GM18508 (cell line): Measurements from ENCODE around the gene BMP4.
"Not testable (repeated sequence)": the region's sequence is repeated elsewhere in the genome, so short reads cannot be mapped to it uniquely, and the experiment has no call there.

Source experiments
- ATAC-seq: cut with Tn5 transposase; IDR thresholded peaks from one replicate; pipeline ENCODE4 v1.9.1; 2021; ENCODE audit warnings: moderate number of reproducible peaks; ENCODE audit not compliant: insufficient read depth, unreplicated experiment

The BMP4 gene

GRCh38 chr14:53956427-53957201 is at the start of gene BMP4:
TSS of gene BMP4 (minus strand) at chr14:53956825. CDS start at chr14:53952222, 4,603 bp downstream.
- no peak for ATAC-seq

- ATAC-seq: no peak
Observed at GRCh38 chr14:54003064-54003463, 46.4 kb upstream of the BMP4 start.

- no peak for ATAC-seq
Observed at GRCh38 chr14:54002653-54003052, 46.0 kb upstream of the BMP4 start.

- no peak for ATAC-seq
Observed at GRCh38 chr14:54001189-54001878, 44.7 kb upstream of the BMP4 start.

- ATAC-seq: no peak
Observed at GRCh38 chr14:54000341-54000811, 43.8 kb upstream of the BMP4 start.

GRCh38 chr14:53999061-53999488 is 42.5 kb upstream of the BMP4 start:
- no peak for ATAC-seq

GRCh38 chr14:53996041-53996440 is 39.4 kb upstream of the BMP4 start:
- no peak for ATAC-seq

GRCh38 chr14:53993920-53994607 is 37.4 kb upstream of the BMP4 start:
- no peak for ATAC-seq

GRCh38 chr14:53990978-53991377 is 34.4 kb upstream of the BMP4 start:
- no peak for ATAC-seq

- not testable (repeated sequence) for ATAC-seq
Observed at GRCh38 chr14:53986718-53987117, 30.1 kb upstream of the BMP4 start.

GRCh38 chr14:53984958-53985357 is 28.3 kb upstream of the BMP4 start:
- ATAC-seq: not testable (repeated sequence)

- ATAC-seq: no peak
Observed at GRCh38 chr14:53983112-53983511, 26.5 kb upstream of the BMP4 start.

GRCh38 chr14:53982546-53982945 is 25.9 kb upstream of the BMP4 start:
- no peak for ATAC-seq

- ATAC-seq: no peak
Observed at GRCh38 chr14:53979747-53980642, 23.4 kb upstream of the BMP4 start.

- ATAC-seq: no peak
Observed at GRCh38 chr14:53979113-53979681, 22.6 kb upstream of the BMP4 start.

- ATAC-seq: no peak
Observed at GRCh38 chr14:53978194-53978593, 21.6 kb upstream of the BMP4 start.

- ATAC-seq: no peak
Observed at GRCh38 chr14:53975444-53975843, 18.8 kb upstream of the BMP4 start.

GRCh38 chr14:53971521-53971920 is 14.9 kb upstream of the BMP4 start:
- no peak for ATAC-seq

GRCh38 chr14:53969326-53969725 is 12.7 kb upstream of the BMP4 start:
- no peak for ATAC-seq

GRCh38 chr14:53968726-53969125 is 12.1 kb upstream of the BMP4 start:
- ATAC-seq: no peak
